ENCODE results near the gene TMED8. TPM values are rescaled to one million over a fixed set of nuclear protein-coding genes. Genes with fewer than 3 reads are reported as not detected.

Gene TMED8
- total and polyA plus RNA-seq, 2 donors (not counting 1 experiment from before 2014, with no cell fraction given) = 13.1 to 43.8 TPM

DNA sequence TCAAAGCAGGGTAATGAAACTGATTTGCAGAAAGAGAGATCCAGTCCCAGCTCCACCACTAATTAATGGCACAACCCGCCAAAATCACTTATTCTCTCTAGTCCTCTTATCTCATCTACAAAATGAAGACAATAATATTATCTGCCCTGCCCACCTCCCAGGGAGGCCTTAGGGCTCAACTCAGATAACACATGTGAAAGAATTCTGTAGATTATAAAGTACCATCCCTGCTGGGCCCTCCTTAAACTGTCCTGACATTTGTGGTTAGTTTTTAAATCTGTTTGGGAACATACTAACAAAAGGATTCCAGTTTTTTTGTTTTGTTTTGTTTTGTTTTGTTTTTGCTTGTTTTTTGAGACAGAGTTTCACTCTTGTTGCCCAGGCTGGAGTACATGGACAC is 63.5 kb downstream of the TMED8 start:
- no peak overlapping the region for H3K4me3 ChIP-seq (ENCODE audit: control extremely low read depth in 1 of 5, extremely low read depth in 1 of 5, insufficient read depth in 1 of 5, low read depth in 2 of 5, low read length in 4 of 5)
- H2AFZ ChIP-seq (ENCODE audit: insufficient read depth, low read depth, low read length, poor library complexity, severe bottlenecking) = no peak overlapping the region
- no peaks in the 10 kb centered on the region for H3K36me3 ChIP-seq (replicated peaks in 1 of 2; ENCODE audit: control extremely low read depth in 1 of 2, control insufficient read depth in 1 of 2, extremely low read depth in 1 of 2, insufficient read depth in 2 of 2, low read length in 1 of 2)
- H3K9ac ChIP-seq (ENCODE audit: low read length) = no peak overlapping the region
- H3K79me2 ChIP-seq (ENCODE audit: control insufficient read depth, insufficient read depth, low read length) = peaks cover 23% of the 10 kb centered on the region
- peaks cover 7 to 15% of the 10 kb centered on the region in 2 donors for H3K4me1 ChIP-seq (ENCODE audit: control insufficient read depth in 2 of 2, insufficient read depth in 2 of 2, low read length in 2 of 2)
- ChIA-PET CTCF (interaction anchor here (5.3 to 7.5 kb wide), 2 partner anchors 12 to 161 kb away, joined by 108 to 122 read pairs; no protein-coding TSS in a partner anchor), POLR2A (no interaction called here)
- no peak overlapping the region for H3K27ac ChIP-seq (ENCODE audit: low read length in 2 of 2)
- DNase-seq = no peak
- peaks cover 10% of the 10 kb centered on the region for H3K4me1 Mint-ChIP-seq
- no peak overlapping the region for H3K4me3 Mint-ChIP-seq
- no peak for ATAC-seq (ENCODE audit: low read depth)
- H3K9me3 ChIP-seq (ENCODE audit: control extremely low read depth in 1 of 3, control insufficient read depth in 2 of 3, insufficient read depth in 1 of 3, low read length in 2 of 3) = no peaks in the 10 kb centered on the region
- no peak overlapping the region for H3K27ac Mint-ChIP-seq
- WGBS (ENCODE audit: insufficient coverage) = no CpG with 5 or more reads among the region's 1 CpG
- no peaks in the 10 kb centered on the region for H4K20me1 ChIP-seq (ENCODE audit: control insufficient read depth, insufficient read depth, low read length, poor library complexity, severe bottlenecking)
- H3K4me2 ChIP-seq (replicated peaks; ENCODE audit: low read depth, low read length, poor library complexity, severe bottlenecking) = no peak overlapping the region
- TF ChIP-seq, protein P1, sequence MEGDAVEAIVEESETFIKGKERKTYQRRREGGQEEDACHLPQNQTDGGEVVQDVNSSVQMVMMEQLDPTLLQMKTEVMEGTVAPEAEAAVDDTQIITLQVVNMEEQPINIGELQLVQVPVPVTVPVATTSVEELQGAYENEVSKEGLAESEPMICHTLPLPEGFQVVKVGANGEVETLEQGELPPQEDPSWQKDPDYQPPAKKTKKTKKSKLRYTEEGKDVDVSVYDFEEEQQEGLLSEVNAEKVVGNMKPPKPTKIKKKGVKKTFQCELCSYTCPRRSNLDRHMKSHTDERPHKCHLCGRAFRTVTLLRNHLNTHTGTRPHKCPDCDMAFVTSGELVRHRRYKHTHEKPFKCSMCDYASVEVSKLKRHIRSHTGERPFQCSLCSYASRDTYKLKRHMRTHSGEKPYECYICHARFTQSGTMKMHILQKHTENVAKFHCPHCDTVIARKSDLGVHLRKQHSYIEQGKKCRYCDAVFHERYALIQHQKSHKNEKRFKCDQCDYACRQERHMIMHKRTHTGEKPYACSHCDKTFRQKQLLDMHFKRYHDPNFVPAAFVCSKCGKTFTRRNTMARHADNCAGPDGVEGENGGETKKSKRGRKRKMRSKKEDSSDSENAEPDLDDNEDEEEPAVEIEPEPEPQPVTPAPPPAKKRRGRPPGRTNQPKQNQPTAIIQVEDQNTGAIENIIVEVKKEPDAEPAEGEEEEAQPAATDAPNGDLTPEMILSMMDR (IDR thresholded peaks at IDR 0.05) = no peak
- no peak for TF ChIP-seq EZH2 (IDR thresholded peaks at IDR 0.05; ENCODE audit: borderline replicate concordance, insufficient read depth, low read depth, low read length, poor library complexity, severe bottlenecking)
- no peaks in the 10 kb centered on the region for H3K9me3 Mint-ChIP-seq (ENCODE audit: insufficient read depth)
- no peaks in the 10 kb centered on the region for H3K27me3 ChIP-seq (replicated peaks in 1 of 4; ENCODE audit: control extremely low read depth in 1 of 4, control insufficient read depth in 3 of 4, insufficient read depth in 4 of 4, low read length in 3 of 4)
- intact Hi-C loops (cut with micrococcal nuclease) = no loop called here
- no peaks in the 10 kb centered on the region for H3K27me3 Mint-ChIP-seq

DNA sequence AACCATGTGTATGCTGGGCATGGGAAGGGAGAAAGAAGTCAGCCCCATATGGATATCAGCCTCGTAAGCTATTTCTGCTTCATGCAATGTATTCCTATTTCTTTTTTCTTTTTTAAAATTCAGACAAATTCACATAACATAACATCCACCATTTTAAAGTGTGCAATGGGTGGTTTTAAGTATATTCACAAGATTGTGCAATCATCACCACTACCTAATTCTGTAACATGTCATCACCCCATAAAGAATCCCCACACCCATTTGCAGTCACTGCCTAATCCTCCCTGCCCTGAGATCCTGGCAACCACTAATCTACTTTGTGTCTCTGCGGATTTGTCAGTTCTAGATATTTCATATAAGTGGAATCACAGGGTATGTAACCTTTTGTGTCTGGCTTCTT is 65.7 kb downstream of the TMED8 start:
- Histone ChIP-seq H3K9ac (ENCODE audit: low read length) (no peak overlapping the region), H2AFZ (ENCODE audit: insufficient read depth, low read depth, low read length, poor library complexity, severe bottlenecking) (no peak overlapping the region), H3K9me3 (ENCODE audit: control extremely low read depth in 1 of 3, control insufficient read depth in 2 of 3, insufficient read depth in 1 of 3, low read length in 2 of 3) (no peaks in the 10 kb centered on the region), H3K79me2 (ENCODE audit: control insufficient read depth, insufficient read depth, low read length) (peaks cover 2% of the 10 kb centered on the region), H4K20me1 (ENCODE audit: control insufficient read depth, insufficient read depth, low read length, poor library complexity, severe bottlenecking) (no peaks in the 10 kb centered on the region), H3K36me3 (replicated peaks in 1 of 2; ENCODE audit: control extremely low read depth in 1 of 2, control insufficient read depth in 1 of 2, extremely low read depth in 1 of 2, insufficient read depth in 2 of 2, low read length in 1 of 2) (no peaks in the 10 kb centered on the region), H3K4me1 (ENCODE audit: control insufficient read depth in 2 of 2, insufficient read depth in 2 of 2, low read length in 2 of 2) (peaks cover 7 to 21% of the 10 kb centered on the region in 2 donors), H3K4me2 (replicated peaks; ENCODE audit: low read depth, low read length, poor library complexity, severe bottlenecking) (no peak overlapping the region), H3K4me3 (ENCODE audit: control extremely low read depth in 1 of 5, extremely low read depth in 1 of 5, insufficient read depth in 1 of 5, low read depth in 2 of 5, low read length in 4 of 5) (no peak overlapping the region), H3K27ac (ENCODE audit: low read length in 2 of 2) (no peak overlapping the region), H3K27me3 (replicated peaks in 1 of 4; ENCODE audit: control extremely low read depth in 1 of 4, control insufficient read depth in 3 of 4, insufficient read depth in 4 of 4, low read length in 3 of 4) (no peaks in the 10 kb centered on the region)
- Mint-ChIP-seq H3K4me3 (no peak overlapping the region), H3K9me3 (ENCODE audit: insufficient read depth) (no peaks in the 10 kb centered on the region), H3K27ac (no peak overlapping the region), H3K4me1 (peaks cover 12% of the 10 kb centered on the region), H3K27me3 (no peaks in the 10 kb centered on the region)
- POLR2A ChIA-PET = no interaction called here
- DNase-seq (no peak), ATAC-seq (ENCODE audit: low read depth) (no peak)
- intact Hi-C loops (cut with micrococcal nuclease) = no loop called here
- no CpG with 5 or more reads among the region's 2 CpGs for WGBS (ENCODE audit: insufficient coverage)
- TF ChIP-seq EZH2 (IDR thresholded peaks at IDR 0.05; ENCODE audit: borderline replicate concordance, insufficient read depth, low read depth, low read length, poor library complexity, severe bottlenecking) = no peak
- TF ChIP-seq, protein P1 (IDR thresholded peaks at IDR 0.05) = no peak
- CTCF ChIA-PET = interaction anchor here (7.5 kb wide), 1 partner anchor 159 kb away, joined by 108 read pairs; no protein-coding TSS in a partner anchor

All from B cell (primary cell).